Keratinocyte (primary cell): ENCODE data around the gene FANCC. TPM values are rescaled to one million over a fixed set of nuclear protein-coding genes. Genes with fewer than 3 reads are reported as not detected.

Experiments used
- DNase-seq: peaks from one replicate; pipeline ENCODE4 v3.0.0-alpha.2; 2011; ENCODE audit warnings: low read depth, missing footprints, low spot score
- FAIRE-seq: peaks from 2 replicates; lab custom pipeline; 2011; peaks lifted over from hg19 to GRCh38; lab: Jason Lieb, UNC
- H2AFZ ChIP-seq: 2 replicates; pipeline ENCODE4 v1.6.0; 2012; ENCODE audit warnings: low read length, control low read depth, inconsistent platforms; ENCODE audit not compliant: control insufficient read depth
- H3K27ac ChIP-seq: 2 replicates; pipeline ENCODE4 v1.5.1; 2011; ENCODE audit warnings: low read length; ENCODE audit not compliant: control insufficient read depth, insufficient read depth
- H3K27me3 ChIP-seq: 3 replicates; pipeline ENCODE4 v1.6.0; 2011; ENCODE audit warnings: low read length; ENCODE audit not compliant: control insufficient read depth, insufficient read depth; ENCODE audit errors: extremely low read depth
- H3K36me3 ChIP-seq, 2 experiments: 2 replicates in 1 of 2; 3 replicates in 1 of 2; pipeline ENCODE4 v1.5.1; 2011; ENCODE audit warnings: low read length in 2 of 2, mild to moderate bottlenecking in 1 of 2; ENCODE audit not compliant: control insufficient read depth in 2 of 2, insufficient read depth in 2 of 2; ENCODE audit errors: extremely low read depth in 1 of 2
- H3K4me1 ChIP-seq: 3 replicates; pipeline ENCODE4 v1.5.1; 2011; ENCODE audit warnings: low read length; ENCODE audit not compliant: control insufficient read depth, insufficient read depth; ENCODE audit errors: extremely low read depth
- H3K4me2 ChIP-seq: 3 replicates; pipeline ENCODE4 v1.6.0; 2011; ENCODE audit warnings: low read depth, low read length; ENCODE audit not compliant: control insufficient read depth, insufficient read depth; ENCODE audit errors: extremely low read depth
- H3K4me3 ChIP-seq, 3 experiments: fragments of 200-600 bp in 1 of 3; sonication (generic) in 1 of 3; 2 replicates in 2 of 3; 3 replicates in 1 of 3; pipeline ENCODE4 v1.5.1; 2011 to 2016; ENCODE audit warnings: low read length in 3 of 3, mild to moderate bottlenecking in 3 of 3, control low read depth in 2 of 3, inconsistent platforms in 1 of 3, low read depth in 1 of 3, mixed read lengths in 1 of 3, mixed run types in 1 of 3, moderate library complexity in 1 of 3; ENCODE audit not compliant: control insufficient read depth in 2 of 3, insufficient read depth in 2 of 3; ENCODE audit errors: extremely low read depth in 1 of 3
- H3K79me2 ChIP-seq: 2 replicates; pipeline ENCODE4 v1.6.0; 2012; ENCODE audit warnings: low read length; ENCODE audit not compliant: control insufficient read depth, insufficient read depth
- H3K9ac ChIP-seq: 3 replicates; pipeline ENCODE4 v1.6.0; 2011; ENCODE audit warnings: low read length; ENCODE audit not compliant: control insufficient read depth, insufficient read depth; ENCODE audit errors: extremely low read depth
- H3K9me1 ChIP-seq: 3 replicates; pipeline ENCODE4 v1.6.0; 2011; ENCODE audit warnings: low read length; ENCODE audit not compliant: control insufficient read depth, insufficient read depth; ENCODE audit errors: extremely low read depth
- H3K9me3 ChIP-seq: 2 replicates; pipeline ENCODE4 v1.5.1; 2012; ENCODE audit warnings: low read depth, low read length; ENCODE audit not compliant: control insufficient read depth
- H4K20me1 ChIP-seq: 3 replicates; pipeline ENCODE4 v1.6.0; 2011; ENCODE audit warnings: low read length; ENCODE audit not compliant: control insufficient read depth, insufficient read depth; ENCODE audit errors: extremely low read depth
- EZH2 ChIP-seq: IDR thresholded peaks from one replicate; pipeline ENCODE4 v1.6.1; 2012; ENCODE audit warnings: inconsistent platforms, mild to moderate bottlenecking, low read length, moderate library complexity
- dilution Hi-C: fragments of 300-500 bp; cut with MboI; formaldehyde crosslinking; loops from one replicate; pipeline ENCODE4 v1.7.0; 2020; ENCODE audit warnings: low sequenced_read_pairs; ENCODE audit not compliant: extremely low pct_ligation_motif_present
- polyA plus RNA-seq, 5 experiments: library from polyadenylated mRNA; depleted of rRNA in 3 of 5; stranded (reverse) in 3 of 5; stranded (forward) in 1 of 5; unstranded in 1 of 5; fragments of >200 nt; gene quantifications; 1 replicate in 1 of 5; 2 replicates in 3 of 5; 3 replicates in 1 of 5; pipeline versions ENCODE4 v1.2.1 to v1.2.3, GENCODE V29; 2011 to 2012; ENCODE audit warnings: missing spikeins in 2 of 5, low read depth in 1 of 5, low replicate concordance in 1 of 5
- TF ChIP-seq, protein P1 (sequence below), 3 experiments: IDR thresholded peaks in 1 of 3; conservative IDR thresholded peaks in 1 of 3; optimal IDR thresholded peaks in 1 of 3; 2 replicates in 2 of 3; 3 replicates in 1 of 3; pipeline versions ENCODE3 to v1.5.1; 2011; ENCODE audit warnings: low read length in 3 of 3, mild to moderate bottlenecking in 3 of 3, moderate library complexity in 2 of 3, control low read depth in 1 of 3, inconsistent platforms in 1 of 3; ENCODE audit not compliant: insufficient read depth in 2 of 3; ENCODE audit errors: extremely low read depth in 1 of 3

The FANCC gene
- polyA plus RNA-seq, 1 donor (not counting 4 experiments of a cell fraction or from before 2014, with no cell fraction given): 8.3 TPM

DNA sequence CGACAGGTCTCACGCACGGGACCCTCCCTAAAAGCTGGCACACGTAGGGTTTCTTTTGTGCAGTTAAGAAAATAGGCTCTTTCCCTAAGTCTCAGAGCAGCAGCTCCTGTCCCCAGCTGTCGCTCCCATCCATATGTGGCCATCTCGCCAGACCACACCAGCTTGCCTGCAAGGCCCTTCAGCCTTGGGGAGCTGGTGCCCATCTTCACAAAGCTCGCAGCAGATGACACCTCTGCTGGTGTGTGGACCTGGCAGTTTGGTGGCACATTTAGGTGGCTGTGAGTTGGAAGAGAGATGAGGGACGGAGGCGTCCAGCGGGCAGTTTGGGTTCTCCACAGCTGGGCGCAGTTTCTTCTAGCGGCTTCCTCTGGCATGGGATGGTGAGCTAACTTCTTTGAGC lies 239.0 kb downstream of the FANCC start:
- Histone ChIP-seq H2AFZ (no peak overlapping the region), H3K36me3 (peaks cover 45 to 56% of the 10 kb centered on the region in 2 experiments), H4K20me1 (no peaks in the 10 kb centered on the region), H3K4me3 (no peak overlapping the region), H3K27ac (no peak overlapping the region), H3K9me3 (no peaks in the 10 kb centered on the region), H3K9ac (no peak overlapping the region), H3K4me2 (no peak overlapping the region), H3K79me2 (peaks cover 60% of the 10 kb centered on the region), H3K27me3 (no peaks in the 10 kb centered on the region), H3K4me1 (no peaks in the 10 kb centered on the region), H3K9me1 (no peaks in the 10 kb centered on the region)
- dilution Hi-C loops: no loop called here
- DNase-seq (no peak), FAIRE-seq (no peak)
- TF ChIP-seq, protein P1, sequence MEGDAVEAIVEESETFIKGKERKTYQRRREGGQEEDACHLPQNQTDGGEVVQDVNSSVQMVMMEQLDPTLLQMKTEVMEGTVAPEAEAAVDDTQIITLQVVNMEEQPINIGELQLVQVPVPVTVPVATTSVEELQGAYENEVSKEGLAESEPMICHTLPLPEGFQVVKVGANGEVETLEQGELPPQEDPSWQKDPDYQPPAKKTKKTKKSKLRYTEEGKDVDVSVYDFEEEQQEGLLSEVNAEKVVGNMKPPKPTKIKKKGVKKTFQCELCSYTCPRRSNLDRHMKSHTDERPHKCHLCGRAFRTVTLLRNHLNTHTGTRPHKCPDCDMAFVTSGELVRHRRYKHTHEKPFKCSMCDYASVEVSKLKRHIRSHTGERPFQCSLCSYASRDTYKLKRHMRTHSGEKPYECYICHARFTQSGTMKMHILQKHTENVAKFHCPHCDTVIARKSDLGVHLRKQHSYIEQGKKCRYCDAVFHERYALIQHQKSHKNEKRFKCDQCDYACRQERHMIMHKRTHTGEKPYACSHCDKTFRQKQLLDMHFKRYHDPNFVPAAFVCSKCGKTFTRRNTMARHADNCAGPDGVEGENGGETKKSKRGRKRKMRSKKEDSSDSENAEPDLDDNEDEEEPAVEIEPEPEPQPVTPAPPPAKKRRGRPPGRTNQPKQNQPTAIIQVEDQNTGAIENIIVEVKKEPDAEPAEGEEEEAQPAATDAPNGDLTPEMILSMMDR (optimal IDR thresholded peaks at IDR 0.05 in 1 of 3, IDR thresholded peaks at IDR 0.05 in 1 of 3, conservative IDR thresholded peaks at IDR 0.05 in 1 of 3; ENCODE audit: extremely low read depth in 1 of 3, insufficient read depth in 2 of 3, low read length in 3 of 3): no peak
- TF ChIP-seq EZH2: no peak

DNA sequence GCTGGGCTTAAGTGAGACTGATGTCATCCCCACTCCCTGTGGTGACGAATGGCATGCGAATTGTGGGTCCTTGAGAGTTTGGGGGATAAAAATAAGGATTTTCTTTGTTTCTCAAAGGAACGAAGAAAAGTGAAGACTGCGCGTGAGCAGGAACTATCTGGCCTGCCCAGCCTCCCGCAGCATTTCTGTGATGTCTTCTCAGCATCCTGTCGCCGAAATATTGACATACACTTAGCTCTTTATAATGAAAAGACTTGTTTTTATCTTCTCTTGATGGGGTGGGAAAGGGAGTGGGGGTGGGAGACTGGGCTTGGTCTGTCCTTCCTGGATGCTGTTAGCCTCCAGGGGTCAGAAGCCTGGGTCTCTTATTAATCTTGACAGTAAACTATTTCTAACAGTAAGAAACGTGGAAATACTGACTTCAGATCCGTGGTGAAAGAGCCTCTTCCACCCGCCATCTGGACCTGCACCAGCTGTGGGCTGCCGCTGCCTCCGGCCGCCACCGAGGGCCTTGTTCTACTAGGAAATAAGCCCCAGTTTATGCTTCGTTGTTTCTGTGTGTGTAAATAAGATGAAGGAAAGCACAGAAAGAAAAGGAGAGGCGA lies 239.6 kb downstream of the FANCC start:
- dilution Hi-C loops: no loop called here
- peaks cover 39 to 51% of the 10 kb centered on the region in 2 experiments for H3K36me3 ChIP-seq
- no peak for DNase-seq
- H4K20me1 ChIP-seq: no peaks in the 10 kb centered on the region
- no peak overlapping the region for H3K9ac ChIP-seq
- no peaks in the 10 kb centered on the region for H3K27me3 ChIP-seq
- H3K4me3 ChIP-seq: no peak overlapping the region
- no peaks in the 10 kb centered on the region for H3K4me1 ChIP-seq
- H3K9me1 ChIP-seq: peaks cover under 1% of the 10 kb centered on the region
- no peak for FAIRE-seq
- H3K27ac ChIP-seq: no peak overlapping the region
- H2AFZ ChIP-seq: no peak overlapping the region
- no peak overlapping the region for H3K4me2 ChIP-seq
- H3K9me3 ChIP-seq: no peaks in the 10 kb centered on the region
- peaks cover 57% of the 10 kb centered on the region for H3K79me2 ChIP-seq
- TF ChIP-seq EZH2: no peak
- TF ChIP-seq, protein P1 (optimal IDR thresholded peaks at IDR 0.05 in 1 of 3, IDR thresholded peaks at IDR 0.05 in 1 of 3, conservative IDR thresholded peaks at IDR 0.05 in 1 of 3; ENCODE audit: extremely low read depth in 1 of 3, insufficient read depth in 2 of 3, low read length in 3 of 3): no peak
